Measurements from ENCODE around the gene HLF. TPM values are rescaled to one million over a fixed set of nuclear protein-coding genes. Genes with fewer than 3 reads are reported as not detected.

Gene HLF
- total RNA-seq, 1 donor from 2014 or later: 0.51 TPM

DNA sequence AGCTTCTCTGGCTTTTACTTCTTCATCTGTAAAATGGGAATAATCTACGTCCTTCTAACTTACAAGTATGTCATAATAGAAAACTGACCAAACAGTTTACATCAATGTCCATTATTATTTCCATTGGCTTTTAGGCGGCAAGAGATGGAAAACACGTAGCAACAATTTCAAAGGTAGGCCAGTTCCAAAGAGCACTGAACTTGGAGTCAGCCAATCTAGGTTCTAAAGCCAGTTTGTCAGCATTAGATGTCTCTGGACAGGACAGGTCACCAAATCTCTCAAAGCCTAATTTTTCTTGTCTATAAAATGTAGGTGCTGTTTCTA is 17.6 kb downstream of the HLF start:
- Mint-ChIP-seq H3K36me3 (ENCODE audit: unreplicated experiment) (no peaks in the 10 kb centered on the region), H3K4me1 (ENCODE audit: unreplicated experiment) (peaks cover 4% of the 10 kb centered on the region)

DNA sequence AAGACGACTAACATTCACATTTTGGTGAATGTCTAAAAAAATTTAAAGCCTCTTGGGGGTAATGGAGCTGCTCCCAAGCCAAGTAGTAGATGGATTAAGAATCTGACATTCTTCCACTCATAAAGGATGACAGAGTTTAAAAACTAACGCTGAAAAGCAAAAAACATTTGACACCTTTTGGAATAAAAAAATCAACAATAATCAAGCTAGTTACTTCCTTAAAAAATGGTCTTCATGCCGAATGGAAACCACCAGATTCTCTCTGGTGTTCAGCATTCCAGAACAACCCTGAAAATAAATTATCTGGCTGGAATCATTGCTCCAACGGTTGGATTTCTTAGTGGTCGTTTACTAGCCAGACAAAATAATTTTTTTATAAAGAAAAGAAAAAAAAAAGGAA is 18.0 kb downstream of the HLF start:
- H3K4me1 Mint-ChIP-seq (ENCODE audit: unreplicated experiment): peaks cover 4% of the 10 kb centered on the region
- TF ChIP-seq, protein P1, sequence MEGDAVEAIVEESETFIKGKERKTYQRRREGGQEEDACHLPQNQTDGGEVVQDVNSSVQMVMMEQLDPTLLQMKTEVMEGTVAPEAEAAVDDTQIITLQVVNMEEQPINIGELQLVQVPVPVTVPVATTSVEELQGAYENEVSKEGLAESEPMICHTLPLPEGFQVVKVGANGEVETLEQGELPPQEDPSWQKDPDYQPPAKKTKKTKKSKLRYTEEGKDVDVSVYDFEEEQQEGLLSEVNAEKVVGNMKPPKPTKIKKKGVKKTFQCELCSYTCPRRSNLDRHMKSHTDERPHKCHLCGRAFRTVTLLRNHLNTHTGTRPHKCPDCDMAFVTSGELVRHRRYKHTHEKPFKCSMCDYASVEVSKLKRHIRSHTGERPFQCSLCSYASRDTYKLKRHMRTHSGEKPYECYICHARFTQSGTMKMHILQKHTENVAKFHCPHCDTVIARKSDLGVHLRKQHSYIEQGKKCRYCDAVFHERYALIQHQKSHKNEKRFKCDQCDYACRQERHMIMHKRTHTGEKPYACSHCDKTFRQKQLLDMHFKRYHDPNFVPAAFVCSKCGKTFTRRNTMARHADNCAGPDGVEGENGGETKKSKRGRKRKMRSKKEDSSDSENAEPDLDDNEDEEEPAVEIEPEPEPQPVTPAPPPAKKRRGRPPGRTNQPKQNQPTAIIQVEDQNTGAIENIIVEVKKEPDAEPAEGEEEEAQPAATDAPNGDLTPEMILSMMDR (IDR thresholded peaks at IDR 0.05): no peak
- H3K27me3 Mint-ChIP-seq (ENCODE audit: unreplicated experiment): peaks cover 16% of the 10 kb centered on the region
- no peaks in the 10 kb centered on the region for H3K9me3 Mint-ChIP-seq (ENCODE audit: unreplicated experiment)
- no peak for DNase-seq (ENCODE audit: extremely low spot score, unreplicated experiment)
- H3K36me3 Mint-ChIP-seq (ENCODE audit: unreplicated experiment): no peaks in the 10 kb centered on the region
- no peak overlapping the region for H3K27ac Mint-ChIP-seq (ENCODE audit: unreplicated experiment)
- no peak overlapping the region for H3K4me3 Mint-ChIP-seq (ENCODE audit: unreplicated experiment)

More for the DNA sequence above, 17.6 kb downstream of the HLF start:
- TF ChIP-seq, protein P1 (IDR thresholded peaks at IDR 0.05): no peak
- H3K27me3 Mint-ChIP-seq (ENCODE audit: unreplicated experiment): peaks cover 16% of the 10 kb centered on the region
- no peak overlapping the region for H3K4me3 Mint-ChIP-seq (ENCODE audit: unreplicated experiment)
- no peaks in the 10 kb centered on the region for H3K9me3 Mint-ChIP-seq (ENCODE audit: unreplicated experiment)
- H3K27ac Mint-ChIP-seq (ENCODE audit: unreplicated experiment): no peak overlapping the region
- DNase-seq (ENCODE audit: extremely low spot score, unreplicated experiment): no peak

DNA sequence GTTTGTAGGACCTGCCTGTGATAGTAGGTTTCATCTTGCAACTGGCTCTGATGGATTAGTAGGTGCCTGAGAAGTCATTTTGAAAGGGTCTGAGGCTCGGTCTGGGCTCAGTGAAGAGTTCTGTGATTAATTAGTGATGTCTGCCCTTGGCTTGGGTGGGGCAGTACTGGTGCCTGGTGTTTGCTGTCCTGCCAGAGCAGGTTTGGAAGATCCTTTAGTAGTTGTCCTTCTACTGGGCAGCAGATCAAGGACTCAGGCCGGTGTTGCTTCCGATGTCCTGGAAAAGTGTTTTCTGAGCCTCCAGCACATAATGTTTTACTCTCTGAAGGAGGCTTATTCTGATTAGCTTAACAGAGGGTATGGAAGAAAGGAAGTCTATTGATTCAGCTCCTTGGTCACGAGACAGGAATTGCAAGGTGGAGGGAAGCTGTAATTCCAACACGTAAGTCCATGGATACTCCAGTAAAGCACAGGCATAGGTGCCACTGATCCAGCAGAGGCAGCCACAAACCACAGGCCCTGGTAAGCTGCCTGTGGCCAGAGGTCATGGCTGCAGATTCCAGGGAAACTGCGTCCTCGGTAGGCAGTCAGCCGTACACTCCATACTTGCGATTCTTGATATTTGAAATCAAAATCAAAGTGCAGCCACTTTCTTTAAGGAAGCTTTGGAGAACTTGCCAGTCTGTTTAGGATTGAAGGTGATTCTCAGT is 18.7 kb downstream of the HLF start:
- Mint-ChIP-seq H3K9me3 (ENCODE audit: unreplicated experiment) (no peaks in the 10 kb centered on the region), H3K4me1 (ENCODE audit: unreplicated experiment) (peaks cover 4% of the 10 kb centered on the region), H3K36me3 (ENCODE audit: unreplicated experiment) (no peaks in the 10 kb centered on the region), H3K27ac (ENCODE audit: unreplicated experiment) (no peak overlapping the region), H3K27me3 (ENCODE audit: unreplicated experiment) (peaks cover 11% of the 10 kb centered on the region), H3K4me3 (ENCODE audit: unreplicated experiment) (no peak overlapping the region)
- TF ChIP-seq, protein P1 (IDR thresholded peaks at IDR 0.05): no peak
- DNase-seq (ENCODE audit: extremely low spot score, unreplicated experiment): no peak

GRCh38 chr17:55284001-55284884 is 19.5 kb downstream of the HLF start:
- H3K4me1 Mint-ChIP-seq (ENCODE audit: unreplicated experiment): peaks cover 4% of the 10 kb centered on the region
- TF ChIP-seq, protein P1 (IDR thresholded peaks at IDR 0.05): no peak
- no peak overlapping the region for H3K4me3 Mint-ChIP-seq (ENCODE audit: unreplicated experiment)
- H3K27me3 Mint-ChIP-seq (ENCODE audit: unreplicated experiment): peaks cover 8% of the 10 kb centered on the region
- H3K36me3 Mint-ChIP-seq (ENCODE audit: unreplicated experiment): no peaks in the 10 kb centered on the region
- no peaks in the 10 kb centered on the region for H3K9me3 Mint-ChIP-seq (ENCODE audit: unreplicated experiment)
- H3K27ac Mint-ChIP-seq (ENCODE audit: unreplicated experiment): no peak overlapping the region
- no peak for DNase-seq (ENCODE audit: extremely low spot score, unreplicated experiment)

GRCh38 chr17:55284944-55285339 is 20.2 kb downstream of the HLF start:
- Mint-ChIP-seq H3K27me3 (ENCODE audit: unreplicated experiment) (peaks cover 8% of the 10 kb centered on the region), H3K9me3 (ENCODE audit: unreplicated experiment) (no peaks in the 10 kb centered on the region), H3K27ac (ENCODE audit: unreplicated experiment) (no peak overlapping the region), H3K4me3 (ENCODE audit: unreplicated experiment) (no peak overlapping the region), H3K4me1 (ENCODE audit: unreplicated experiment) (peaks cover 4% of the 10 kb centered on the region), H3K36me3 (ENCODE audit: unreplicated experiment) (no peaks in the 10 kb centered on the region)
- TF ChIP-seq, protein P1 (IDR thresholded peaks at IDR 0.05): no peak
- no peak for DNase-seq (ENCODE audit: extremely low spot score, unreplicated experiment)

Measured in osteocyte (in vitro differentiated cells).